H1 (cell line): ENCODE data around the gene ZBTB20. TPM values are rescaled to one million over a fixed set of nuclear protein-coding genes. Genes with fewer than 3 reads are reported as not detected.

Experiments
- CTCF ChIA-PET: fragments of 300-600 bp; sonication (Branson Sonifier 250); formaldehyde crosslinking; loops from one replicate; lab custom pipeline; 2021; ENCODE audit not compliant: partially characterized antibody; lab: Charles Lee
- POLR2A ChIA-PET: fragments of 300-600 bp; sonication (Branson Sonifier 250); formaldehyde crosslinking; loops from one replicate; lab custom pipeline; 2021; ENCODE audit warnings: inconsistent platforms; ENCODE audit not compliant: partially characterized antibody; lab: Charles Lee
- DNase-seq, 2 experiments: peaks; one replicate each; pipeline versions ENCODE4 v3.0.0 to v3.0.0-alpha.2; 2010 to 2022; ENCODE audit warnings: low spot score in 2 of 2, low read depth in 1 of 2, mixed read lengths in 1 of 2
- FAIRE-seq: peaks from 2 replicates; lab custom pipeline; 2011; peaks lifted over from hg19 to GRCh38; lab: Jason Lieb, UNC
- H2AFZ ChIP-seq: 2 replicates; pipeline ENCODE4 v1.8.1; 2012; ENCODE audit warnings: low read length, inconsistent platforms
- H2AK5ac ChIP-seq: 2 replicates; pipeline ENCODE4 v1.6.1; 2013; ENCODE audit warnings: low read depth, low read length
- H2BK120ac ChIP-seq: replicated peaks from 2 replicates; pipeline ENCODE3; 2013; ENCODE audit warnings: low read depth, low read length, inconsistent platforms
- H2BK12ac ChIP-seq: 2 replicates; pipeline ENCODE4 v1.6.1; 2013; ENCODE audit warnings: low read depth, low read length
- H2BK15ac ChIP-seq: 2 replicates; pipeline ENCODE4 v1.6.1; 2013; ENCODE audit warnings: low read length
- H2BK20ac ChIP-seq: 2 replicates; pipeline ENCODE4 v1.6.1; 2013; ENCODE audit warnings: low read length
- H2BK5ac ChIP-seq: 2 replicates; pipeline ENCODE4 v1.6.1; 2013; ENCODE audit warnings: low read depth, low read length
- H3K14ac ChIP-seq: 2 replicates; pipeline ENCODE4 v1.6.1; 2013; ENCODE audit warnings: inconsistent platforms; ENCODE audit not compliant: insufficient read length
- H3K18ac ChIP-seq: 2 replicates; pipeline ENCODE4 v1.6.1; 2013; ENCODE audit warnings: low read length; ENCODE audit errors: extremely low read depth
- H3K23ac ChIP-seq: 2 replicates; pipeline ENCODE4 v1.6.1; 2013; ENCODE audit warnings: inconsistent platforms; ENCODE audit not compliant: insufficient read length
- H3K23me2 ChIP-seq: 2 replicates; pipeline ENCODE4 v1.6.1; 2013; ENCODE audit warnings: low read depth, low read length
- H3K27ac ChIP-seq: 2 replicates; pipeline ENCODE4 v1.6.1; 2011; ENCODE audit warnings: low read depth, low read length, inconsistent platforms
- H3K27me3 ChIP-seq, 4 experiments: replicated peaks in 1 of 4; 1 replicate in 1 of 4; 2 replicates in 3 of 4; pipeline versions ENCODE4 v1.6.1 to v1.8.1; 2011 to 2013; ENCODE audit warnings: low read length in 3 of 4, mild to moderate bottlenecking in 3 of 4, inconsistent platforms in 2 of 4, mixed read lengths in 2 of 4, moderate library complexity in 1 of 4; ENCODE audit not compliant: control insufficient read depth in 3 of 4, insufficient read depth in 3 of 4; ENCODE audit errors: extremely low read depth in 1 of 4
- H3K36me3 ChIP-seq, 4 experiments: 2 replicates each; pipeline versions ENCODE4 v1.6.1 to v1.8.1; 2011 to 2013; ENCODE audit warnings: mild to moderate bottlenecking in 4 of 4, low read length in 3 of 4, moderate library complexity in 2 of 4, control low read depth in 1 of 4, inconsistent platforms in 1 of 4; ENCODE audit not compliant: insufficient read depth in 4 of 4, control insufficient read depth in 2 of 4
- H3K4ac ChIP-seq: replicated peaks from 2 replicates; pipeline ENCODE3; 2013; ENCODE audit warnings: low read length, low read depth, mixed read lengths, inconsistent platforms; ENCODE audit not compliant: insufficient read length
- H3K4me1 ChIP-seq, 4 experiments: replicated peaks in 1 of 4; 1 replicate in 1 of 4; 2 replicates in 3 of 4; pipeline versions ENCODE4 v1.6.1 to v1.8.1; 2011 to 2013; ENCODE audit warnings: low read length in 3 of 4, inconsistent platforms in 2 of 4, mixed read lengths in 1 of 4; ENCODE audit not compliant: insufficient read depth in 4 of 4, control insufficient read depth in 3 of 4
- H3K4me2 ChIP-seq, 2 experiments: 2 replicates each; pipeline versions ENCODE4 v1.6.1 to v1.8.1; 2011 to 2013; ENCODE audit warnings: low read depth in 2 of 2, low read length in 2 of 2, control low read depth in 1 of 2, inconsistent platforms in 1 of 2, mild to moderate bottlenecking in 1 of 2; ENCODE audit not compliant: insufficient read depth in 1 of 2
- H3K4me3 ChIP-seq, 4 experiments: fragments of 200-600, 300-600 bp in 1 of 4; sonication (generic), shearing (Covaris generic), sonication (Bioruptor Twin) in 1 of 4; 2 replicates each; pipeline versions ENCODE4 v1.5.1 to v1.8.1; 2011 to 2016; ENCODE audit warnings: low read length in 4 of 4, low read depth in 3 of 4, control low read depth in 2 of 4, inconsistent platforms in 2 of 4, mild to moderate bottlenecking in 2 of 4, mixed read lengths in 1 of 4, moderate library complexity in 1 of 4; ENCODE audit not compliant: insufficient read depth in 2 of 4; ENCODE audit errors: extremely low read depth in 1 of 4
- H3K56ac ChIP-seq: replicated peaks from 2 replicates; pipeline ENCODE3; 2013; ENCODE audit warnings: low read depth, mild to moderate bottlenecking, mixed read lengths, low read length, inconsistent platforms; ENCODE audit not compliant: insufficient read length
- H3K79me1 ChIP-seq: 2 replicates; pipeline ENCODE4 v1.6.1; 2013; ENCODE audit warnings: low read depth, low read length, control low read depth
- H3K79me2 ChIP-seq, 2 experiments: 2 replicates each; pipeline versions ENCODE4 v1.6.1 to v1.8.1; 2012 to 2013; ENCODE audit warnings: low read length in 2 of 2, mild to moderate bottlenecking in 2 of 2, inconsistent platforms in 1 of 2; ENCODE audit not compliant: insufficient read depth in 2 of 2, control insufficient read depth in 1 of 2
- H3K9ac ChIP-seq, 4 experiments: replicated peaks in 1 of 4; 1 replicate in 1 of 4; 2 replicates in 3 of 4; pipeline versions ENCODE4 v1.6.1 to v1.8.1; 2011 to 2013; ENCODE audit warnings: low read depth in 3 of 4, low read length in 3 of 4, control low read depth in 2 of 4, mild to moderate bottlenecking in 2 of 4, moderate library complexity in 2 of 4, inconsistent platforms in 1 of 4; ENCODE audit errors: extremely low read depth in 1 of 4
- H3K9me3 ChIP-seq, 2 experiments: 2 replicates each; pipeline versions ENCODE4 v1.6.1 to v1.8.1; 2012 to 2013; ENCODE audit warnings: mild to moderate bottlenecking in 2 of 2, moderate library complexity in 2 of 2, control low read depth in 1 of 2, inconsistent platforms in 1 of 2, low read depth in 1 of 2, low read length in 1 of 2, mixed read lengths in 1 of 2; ENCODE audit not compliant: insufficient read depth in 2 of 2
- H4K20me1 ChIP-seq, 2 experiments: replicated peaks in 1 of 2; 2 replicates each; pipeline versions ENCODE3 to v1.8.1; 2011 to 2013; ENCODE audit warnings: inconsistent platforms in 2 of 2, low read length in 2 of 2, mild to moderate bottlenecking in 1 of 2; ENCODE audit not compliant: insufficient read depth in 2 of 2, control insufficient read depth in 1 of 2
- H4K5ac ChIP-seq: 2 replicates; pipeline ENCODE4 v1.6.1; 2013; ENCODE audit warnings: low read length, low read depth, mixed read lengths, inconsistent platforms; ENCODE audit not compliant: insufficient read length
- H4K8ac ChIP-seq: 2 replicates; pipeline ENCODE4 v1.8.0; 2013; ENCODE audit warnings: mild to moderate bottlenecking, moderate library complexity, low read length, inconsistent platforms; ENCODE audit not compliant: insufficient read depth; ENCODE audit errors: extremely low read depth
- H4K91ac ChIP-seq: replicated peaks from 2 replicates; pipeline ENCODE3; 2013; ENCODE audit warnings: low read length, mixed read lengths, inconsistent platforms; ENCODE audit not compliant: insufficient read length
- BACH1 ChIP-seq: IDR thresholded peaks from 2 replicates; pipeline ENCODE4 v1.6.1; 2012; ENCODE audit warnings: low read length, improper control_type of control experiment
- JUND ChIP-seq: IDR thresholded peaks from 2 replicates; pipeline ENCODE4 v1.6.1; 2011; ENCODE audit warnings: mild to moderate bottlenecking, improper control_type of control experiment, low read length
- KDM1A ChIP-seq: fragments of 200-600, 300-600 bp; sonication (generic); IDR thresholded peaks from 2 replicates; pipeline ENCODE4 v1.7.1; 2016; ENCODE audit warnings: mild to moderate bottlenecking, low read length, borderline replicate concordance
- RFX5 ChIP-seq: IDR thresholded peaks from 2 replicates; pipeline ENCODE4 v1.6.1; 2011; ENCODE audit warnings: low read depth, low read length, improper control_type of control experiment, borderline replicate concordance
- SAP30 ChIP-seq: fragments of 300-600 bp; sonication (generic); IDR thresholded peaks from 2 replicates; pipeline ENCODE4 v1.7.1; 2012; ENCODE audit warnings: low read length, moderate library complexity, mild to moderate bottlenecking, inconsistent platforms; ENCODE audit not compliant: insufficient read depth, insufficient replicate concordance
- WGBS, 2 experiments: shearing (Covaris generic) in 1 of 2; methylation state at CpG; one replicate each; pipeline versions ENCODE4 v1.1.6 to v1.1.7; 2013 to 2015; ENCODE audit warnings: low lambda C conversion rate in 2 of 2, mixed read lengths in 2 of 2, inconsistent platforms in 1 of 2, low coverage in 1 of 2, missing lambda C conversion rate in 1 of 2; ENCODE audit not compliant: insufficient replicate concordance in 2 of 2, insufficient coverage in 1 of 2, insufficient read length in 1 of 2; ENCODE audit errors: extremely low coverage in 1 of 2, missing lambda C conversion rate in 1 of 2; 5-methylcytosine and 5-hydroxymethylcytosine counted together
- polyA plus RNA-seq, 7 experiments: library from polyadenylated mRNA; depleted of rRNA in 3 of 7; stranded (reverse) in 5 of 7; unstranded in 2 of 7; fragments of >200 nt in 5 of 7; fragments of 200-250 nt in 2 of 7; gene quantifications; 1 replicate in 5 of 7; 2 replicates in 1 of 7; 4 replicates in 1 of 7; pipeline versions ENCODE4 v1.2.1 to v1.2.3, GENCODE V29; 2011 to 2013; ENCODE audit warnings: missing spikeins in 2 of 7, mixed read lengths in 2 of 7
- total RNA-seq: library from RNA; stranded (reverse); fragmentation: NEBNext Ultra II Directional; extraction: Animal tissue kit (Norgen Biotek cat#: 25700); gene quantifications from 2 replicates; pipeline ENCODE4 v1.2.1, GENCODE V29; 2021

The ZBTB20 gene
- total and polyA plus RNA-seq, 2 of the 8 experiments (the other 6 are each of a cell fraction or from before 2014, with no cell fraction given), result 0.35 to 1.3 TPM

GRCh38 chr3:114452256-114452655 lies 694.8 kb downstream of the ZBTB20 start:
- CTCF ChIA-PET, result interaction anchor here (0.7 to 1.8 kb wide), 3 partner anchors 9 to 67 kb away, joined by 3 to 8 read pairs (median 4); no protein-coding TSS in a partner anchor
- no peak overlapping the region for H3K9ac ChIP-seq
- no peak overlapping the region for H4K5ac ChIP-seq
- H2AK5ac ChIP-seq, result no peak overlapping the region
- no peak overlapping the region for H3K56ac ChIP-seq
- no peak overlapping the region for H2BK15ac ChIP-seq
- FAIRE-seq, result no peak
- no peaks in the 10 kb centered on the region for H3K9me3 ChIP-seq
- no peak overlapping the region for H3K23ac ChIP-seq
- H2AFZ ChIP-seq, result no peak overlapping the region
- no peak overlapping the region for H2BK120ac ChIP-seq
- no peaks in the 10 kb centered on the region for H4K20me1 ChIP-seq
- H2BK20ac ChIP-seq, result no peak overlapping the region
- H3K79me1 ChIP-seq, result no peaks in the 10 kb centered on the region
- H3K4me1 ChIP-seq, result no peaks in the 10 kb centered on the region
- H3K79me2 ChIP-seq, result no peaks in the 10 kb centered on the region
- H3K36me3 ChIP-seq, result no peaks in the 10 kb centered on the region
- no peak overlapping the region for H2BK5ac ChIP-seq
- 87% methylated on average over 1 of the region's 1 CpG; no CpG with 5 or more reads in 1 of the 2 experiments for WGBS, 2 experiments
- H3K4ac ChIP-seq, result no peak overlapping the region
- H3K27me3 ChIP-seq, result no peaks in the 10 kb centered on the region
- no peak overlapping the region for H3K14ac ChIP-seq
- peaks cover 4% of the 10 kb centered on the region for H3K23me2 ChIP-seq
- POLR2A ChIA-PET, result no interaction called here
- H4K91ac ChIP-seq, result no peak overlapping the region
- no peak overlapping the region for H3K27ac ChIP-seq
- no peak overlapping the region for H4K8ac ChIP-seq
- no peak overlapping the region for H3K4me2 ChIP-seq
- DNase-seq, result no peak
- no peak overlapping the region for H2BK12ac ChIP-seq
- no peak overlapping the region for H3K4me3 ChIP-seq
- H3K18ac ChIP-seq, result no peak overlapping the region
- TF ChIP-seq BACH1 (no peak), KDM1A (no peak), JUND (no peak), SAP30 (no peak), RFX5 (no peak)
